HEK293T (cell line): ENCODE data around the gene CDC40.

Experiments used
- CTCF ChIA-PET: fragments of 350-600 bp; formaldehyde crosslinking; extraction: SDS; loops from one replicate; lab custom pipeline; 2021; ENCODE audit warnings: antibody characterized with exemption, inconsistent platforms; lab: Yijun Ruan, JAX
- POLR2A ChIA-PET: fragments of 350-600 bp; formaldehyde crosslinking; extraction: SDS; loops from one replicate; lab custom pipeline; 2020; ENCODE audit warnings: antibody characterized with exemption, inconsistent platforms; lab: Yijun Ruan, JAX
- DNase-seq: peaks from one replicate; pipeline ENCODE4 v3.0.0; 2012; ENCODE audit warnings: mixed read lengths; ENCODE audit errors: extremely low spot score
- CTBP1 ChIP-seq: fragments of 450-650 bp; IDR thresholded peaks from 2 replicates; pipeline ENCODE4 v1.6.1; 2016; ENCODE audit warnings: borderline replicate concordance

Gene CDC40

GRCh38 chr6:110277100-110277665 is 97.0 kb downstream of the CDC40 start:
- TF ChIP-seq CTBP1: no peak
- ChIA-PET CTCF (no interaction called here), POLR2A (no interaction called here)
- no peak for DNase-seq
